SH-SY5Y (cell line): ENCODE results near the gene AGBL1.

Experiments used
- GATA2 ChIP-seq: IDR thresholded peaks from 2 replicates; pipeline ENCODE4 v1.6.1; 2011; ENCODE audit warnings: mild to moderate bottlenecking, low read depth, low read length
- GATA3 ChIP-seq: IDR thresholded peaks from 2 replicates; pipeline ENCODE4 v1.6.1; 2011; ENCODE audit warnings: low read depth, mild to moderate bottlenecking, low read length, moderate library complexity

DNA sequence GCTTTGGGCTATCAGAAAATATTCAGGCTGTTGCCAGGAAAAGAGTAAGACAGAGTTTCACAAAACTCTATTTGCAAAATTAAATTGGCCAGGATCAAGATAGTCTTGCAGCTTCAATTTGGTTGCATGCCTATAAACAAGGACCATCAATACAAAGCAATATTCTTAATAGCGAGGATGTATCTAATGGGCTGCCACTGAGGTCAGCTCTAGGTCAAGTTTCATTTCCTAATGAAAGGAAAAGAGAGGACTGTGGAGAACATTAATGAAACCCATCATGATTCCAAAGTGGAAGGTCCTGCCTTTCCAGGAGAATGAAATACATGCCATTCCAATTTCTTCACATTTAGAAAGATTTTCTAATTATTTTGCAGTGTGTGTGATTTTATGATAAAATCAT, 273.5 kb downstream of the AGBL1 start:
- no peak for TF ChIP-seq GATA2
- no peak for TF ChIP-seq GATA3
